Activated effector memory CD4-positive, alpha-beta T cell treated with Interleukin-2 at 50 U/mL for 16 hours (primary cell): Measurements from ENCODE around the gene TRIO.

Experiments used
- DNase-seq: peaks from one replicate; pipeline ENCODE4 v3.0.0-alpha.2; 2020

TRIO gene

DNA sequence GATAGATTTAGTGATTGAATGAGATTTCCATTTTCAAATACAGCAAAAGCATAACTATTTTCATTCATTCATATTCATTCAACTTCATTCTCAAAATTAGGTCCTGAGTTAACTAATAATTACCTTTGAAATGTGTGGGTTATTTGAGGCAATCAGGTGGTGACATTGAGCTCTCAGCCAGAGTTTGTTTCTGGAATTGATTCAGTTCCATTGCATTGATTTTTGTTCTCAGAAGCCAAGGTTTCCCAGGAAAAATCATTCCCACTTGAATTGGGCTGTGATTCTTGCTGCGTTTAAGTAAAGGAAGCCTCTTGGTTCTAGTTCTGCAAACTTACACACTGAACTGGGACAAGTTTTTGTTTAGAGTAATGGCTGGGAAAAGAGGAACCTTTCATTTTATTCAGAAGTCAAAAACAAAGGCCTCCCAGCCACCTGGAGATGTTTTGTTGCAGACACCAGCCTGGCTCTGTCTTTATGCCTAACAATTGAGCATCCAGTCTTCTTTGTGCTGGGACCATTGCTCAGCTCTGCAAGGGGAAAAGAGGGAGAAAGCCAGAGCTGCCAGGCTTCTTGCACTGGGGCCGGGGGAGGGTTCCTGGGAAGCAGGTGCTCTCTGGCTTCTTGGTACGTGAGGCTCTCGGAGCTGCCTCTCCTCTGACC, 198.6 kb downstream of the TRIO start:
- no peak for DNase-seq

GRCh38 chr5:14342306-14342705, 199.2 kb downstream of the TRIO start:
- no peak for DNase-seq

GRCh38 chr5:14343376-14343775, 200.2 kb downstream of the TRIO start:
- no peak for DNase-seq

- DNase-seq: no peak
Observed at GRCh38 chr5:14347522-14347921, 204.4 kb downstream of the TRIO start.

- DNase-seq: no peak
Observed at GRCh38 chr5:14348142-14348541, 205.0 kb downstream of the TRIO start.

DNA sequence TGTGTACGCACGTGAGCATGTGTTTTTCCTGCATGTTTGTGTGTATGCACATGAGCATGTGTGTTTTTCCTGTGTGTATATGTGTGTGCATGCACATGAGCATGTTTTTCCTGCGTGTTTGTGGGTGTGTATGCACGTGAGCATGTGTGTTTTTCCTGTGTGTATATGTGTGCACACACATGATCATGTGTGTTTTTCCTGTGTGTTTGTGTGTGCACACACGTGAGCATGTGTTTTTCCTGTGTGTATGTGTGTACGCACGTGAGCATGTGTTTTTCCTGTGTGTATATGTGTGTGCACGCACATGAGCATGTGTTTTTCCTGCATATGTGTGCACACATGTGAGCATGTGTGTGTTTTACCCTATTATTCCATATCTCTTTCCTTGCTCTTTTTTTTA, 205.9 kb downstream of the TRIO start:
- DNase-seq: no peak

DNA sequence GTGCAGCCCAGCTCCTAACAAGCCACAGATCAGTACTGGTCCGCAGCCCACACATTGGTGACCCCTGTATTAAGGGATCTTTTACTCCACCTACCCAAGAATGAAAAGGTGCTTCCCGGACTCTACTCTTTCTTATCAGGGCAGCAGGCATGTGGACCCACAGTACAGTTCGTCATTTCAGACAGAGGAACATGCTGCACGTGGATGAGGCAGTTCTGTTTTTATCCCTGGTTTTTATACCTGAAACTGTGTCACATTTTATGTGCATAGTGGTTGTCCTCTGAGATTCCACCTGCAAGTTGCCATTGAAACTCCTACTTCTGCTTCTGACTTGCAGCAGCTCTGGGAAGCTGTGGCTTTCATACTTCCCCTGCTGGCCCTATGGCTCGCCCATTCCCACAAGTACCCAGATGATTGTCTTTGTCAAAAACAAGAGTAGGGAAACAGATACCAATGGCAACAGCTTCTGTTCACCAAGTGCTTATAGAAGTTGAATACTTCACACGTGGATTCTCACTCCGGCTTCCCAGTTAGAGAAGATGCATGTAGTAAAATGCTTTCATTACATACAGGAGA, 208.0 kb downstream of the TRIO start:
- DNase-seq: no peak

DNA sequence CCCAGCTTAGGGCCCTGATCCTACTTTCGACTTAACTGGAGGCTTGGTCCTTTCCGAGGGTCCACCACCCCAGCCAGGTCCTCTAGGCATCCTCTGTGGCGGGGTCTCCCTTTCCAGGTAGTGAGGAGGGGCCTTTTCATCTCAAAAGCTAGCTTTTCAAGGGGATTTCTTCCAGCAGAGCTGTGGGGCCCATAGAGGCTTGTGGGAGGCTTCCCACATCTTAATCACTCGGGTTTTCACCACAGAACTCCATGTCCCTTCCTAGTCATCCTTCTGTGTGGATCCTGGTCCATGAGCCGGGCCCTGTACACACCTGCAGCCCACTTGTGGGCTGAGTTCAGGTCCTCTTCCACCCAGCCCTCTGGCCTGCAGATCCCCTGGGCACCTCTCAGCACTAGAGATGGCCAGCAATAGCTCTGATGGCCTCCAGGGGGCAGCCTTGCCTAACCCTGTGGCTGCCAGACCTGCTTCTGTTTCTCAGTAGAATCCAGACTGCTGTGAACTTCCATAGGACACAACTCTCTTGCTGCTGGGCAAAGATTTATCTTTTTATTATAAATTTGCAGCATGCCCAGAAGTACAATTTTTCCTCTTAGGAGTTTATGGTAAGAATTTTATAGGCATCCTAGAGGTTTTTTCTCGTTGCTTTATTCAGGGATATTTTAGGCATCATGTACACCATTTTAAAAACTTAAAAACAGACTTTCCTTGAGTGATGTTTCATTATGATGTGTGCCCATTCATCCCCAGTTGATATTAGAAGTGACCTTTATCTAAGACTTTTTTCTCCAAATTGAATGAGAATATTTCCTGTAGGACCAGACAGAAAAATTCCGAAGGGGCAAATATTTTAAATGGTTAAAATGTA, 208.9 kb downstream of the TRIO start:
- DNase-seq: peak; percentile 35

DNA sequence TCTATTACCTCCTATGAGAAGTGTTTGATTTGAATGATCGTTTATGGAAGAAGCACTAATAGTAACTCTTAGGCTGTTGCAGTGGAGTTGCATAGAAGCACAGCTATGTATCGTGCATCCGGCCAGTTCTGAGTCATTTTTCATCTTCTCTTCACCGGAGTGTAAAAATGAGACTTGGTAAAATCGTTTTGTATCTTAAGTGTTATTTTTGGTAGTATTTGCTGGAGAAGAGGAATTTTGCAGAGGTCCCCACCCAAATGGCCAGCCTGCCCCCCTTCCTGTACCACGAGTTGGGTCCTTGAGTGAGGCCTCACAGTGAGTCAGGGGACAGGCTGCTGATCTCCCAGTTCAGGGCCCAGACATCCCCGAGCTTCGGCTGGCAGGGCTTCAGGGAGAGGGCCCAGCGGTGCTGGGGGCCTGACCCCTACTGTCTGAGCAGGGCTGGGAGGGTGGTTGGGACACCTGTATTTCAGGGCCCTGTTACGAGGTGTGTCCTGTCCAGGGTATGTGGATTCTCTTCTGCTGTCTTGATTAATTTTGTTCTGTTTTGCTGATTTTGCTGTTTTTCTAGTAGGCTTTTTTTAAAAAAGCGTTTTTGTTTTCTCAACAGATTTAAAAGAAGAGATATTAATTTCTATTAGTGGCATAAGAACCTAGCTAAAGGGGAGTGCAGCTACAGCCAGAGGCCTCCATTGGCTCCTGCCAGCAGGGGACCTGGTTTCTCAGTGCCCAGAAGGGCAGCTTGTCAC, 210.8 kb downstream of the TRIO start:
- DNase-seq: no peak

DNA sequence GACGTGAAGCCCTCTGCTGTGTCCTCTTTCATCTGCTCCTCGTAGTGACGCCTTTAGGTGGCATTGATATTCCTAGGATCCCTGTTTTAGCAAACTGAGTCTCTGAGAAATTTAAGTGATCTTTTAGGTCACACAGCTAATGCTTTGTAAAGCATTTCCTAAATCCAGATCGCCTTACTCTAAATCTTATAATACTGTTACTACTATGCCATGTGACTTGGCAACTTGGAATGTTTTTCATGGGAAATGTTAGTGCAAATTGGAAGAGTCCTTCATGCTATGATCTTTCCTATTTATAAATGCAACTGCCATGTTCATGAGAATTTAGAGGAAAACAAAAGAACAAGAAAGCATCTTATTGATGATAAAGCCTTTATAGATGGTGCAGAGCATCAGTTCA, 212.2 kb downstream of the TRIO start:
- DNase-seq: no peak

DNA sequence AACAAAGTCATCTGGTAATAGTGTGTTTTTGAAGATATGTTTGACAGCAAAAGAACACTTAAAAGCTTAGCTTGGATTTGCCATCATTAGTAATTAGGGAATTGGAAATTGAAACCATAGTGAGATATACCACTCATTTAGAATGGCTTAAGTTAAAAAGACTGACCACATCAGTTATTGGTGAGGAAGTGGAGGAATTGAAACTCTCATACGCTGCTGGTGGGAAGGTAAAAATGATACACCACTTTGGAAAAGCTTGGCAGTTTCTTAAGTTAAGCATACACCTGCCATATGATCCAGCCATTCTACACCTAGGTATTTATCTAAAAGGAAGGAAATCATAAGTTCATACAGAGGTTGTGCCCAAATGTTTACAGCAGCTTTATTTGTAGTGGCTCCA, 213.2 kb downstream of the TRIO start:
- DNase-seq: no peak

DNA sequence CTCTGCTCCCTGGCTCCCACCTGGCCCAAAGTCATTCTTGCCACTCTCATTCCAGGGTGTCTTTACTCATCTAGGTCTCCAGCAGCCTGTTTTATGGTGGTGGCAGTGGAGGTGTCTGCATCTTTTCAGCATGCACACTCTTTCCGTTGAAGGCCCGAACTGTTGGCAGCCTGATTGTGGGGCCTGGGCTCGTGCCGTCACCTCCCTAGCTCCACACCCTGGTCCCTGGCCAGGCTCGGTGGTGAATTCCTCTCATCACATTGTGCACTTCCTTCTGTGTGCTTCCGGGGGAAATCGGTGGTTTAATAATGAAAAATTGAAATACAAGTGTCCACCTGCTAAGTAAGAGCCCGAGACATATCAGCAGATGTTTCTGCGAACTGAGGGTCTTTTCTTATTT, 214.3 kb downstream of the TRIO start:
- no peak for DNase-seq

DNA sequence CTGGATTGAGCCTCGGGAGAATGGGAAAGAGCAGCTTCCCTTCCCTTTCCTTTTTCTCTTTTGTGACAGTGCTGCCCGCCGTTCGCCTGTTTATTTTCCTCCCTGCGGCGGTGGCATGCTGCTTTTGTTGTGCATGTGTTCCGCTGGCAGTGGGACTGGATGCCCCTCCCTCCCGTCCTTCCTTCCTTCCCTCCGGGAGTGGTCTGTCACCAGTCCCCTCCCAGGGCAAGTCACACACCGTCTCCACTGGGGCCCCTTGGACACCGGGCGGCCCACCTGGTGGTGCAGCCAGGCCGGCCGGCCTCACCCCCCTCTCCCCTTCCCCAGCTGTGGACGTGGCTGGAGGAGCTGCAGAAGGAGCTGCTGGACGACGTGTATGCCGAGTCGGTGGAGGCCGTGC, 214.7 kb downstream of the TRIO start:
- no peak for DNase-seq

DNA sequence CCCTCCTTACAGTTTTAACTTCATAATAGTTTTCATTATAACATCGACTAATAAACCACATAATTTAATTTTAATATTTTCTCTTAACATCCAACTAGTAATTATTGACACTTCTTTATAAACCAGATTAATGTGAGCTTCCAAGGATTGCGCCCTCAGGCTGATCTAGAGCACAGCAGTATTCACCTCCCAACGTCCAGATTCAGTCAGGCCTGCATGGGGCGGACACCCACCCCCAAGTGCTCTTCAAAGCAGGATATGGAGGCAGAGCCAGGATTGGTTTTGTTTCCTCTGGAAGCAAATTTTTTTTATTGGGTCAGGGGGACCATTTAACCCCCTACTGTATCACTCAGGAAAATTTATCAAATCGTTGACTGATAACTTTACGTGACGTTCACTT, 215.4 kb downstream of the TRIO start:
- no peak for DNase-seq

DNA sequence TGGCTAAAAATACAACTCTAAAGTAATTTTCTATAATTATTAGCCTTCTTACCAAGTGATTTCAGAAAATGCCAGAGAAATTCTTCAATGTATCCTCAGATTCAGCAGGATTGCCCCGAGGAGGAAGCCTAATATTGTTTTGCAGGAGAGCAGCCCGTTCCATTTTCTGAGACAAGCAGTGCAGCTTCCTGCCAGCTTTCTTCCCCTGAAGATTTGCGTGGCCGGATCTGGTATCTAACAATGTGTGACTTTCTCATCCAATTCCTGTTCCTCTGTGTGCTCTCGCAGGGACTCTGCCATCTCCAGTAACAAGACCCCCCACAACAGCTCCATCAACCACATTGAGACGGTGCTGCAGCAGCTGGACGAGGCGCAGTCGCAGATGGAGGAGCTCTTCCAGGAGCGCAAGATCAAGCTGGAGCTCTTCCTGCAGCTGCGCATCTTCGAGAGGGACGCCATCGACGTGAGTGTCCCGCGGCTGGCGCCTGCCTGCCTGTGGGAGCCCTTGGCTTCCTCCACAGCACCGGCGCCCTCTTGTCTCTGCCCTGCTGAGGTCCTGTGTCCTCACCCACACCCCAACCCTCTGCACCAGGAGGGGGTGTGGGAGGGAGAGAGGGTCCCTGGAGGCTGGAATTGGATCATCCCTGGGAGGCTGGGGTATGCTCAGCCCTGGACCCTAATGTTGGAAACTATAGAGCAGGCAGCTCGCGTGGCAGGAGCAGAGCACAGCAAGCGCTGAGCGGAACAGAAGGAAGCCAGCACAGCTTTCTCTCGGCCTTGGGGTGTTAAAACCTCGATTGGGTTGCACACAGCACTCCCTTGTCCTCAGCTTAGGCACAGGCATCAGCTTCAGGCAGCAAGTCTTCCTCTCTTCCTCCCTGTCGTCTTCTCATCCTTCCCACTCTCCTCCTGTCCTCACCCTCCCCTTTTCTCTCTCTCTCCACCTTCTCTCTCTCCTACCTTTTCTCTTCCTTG, 216.2 kb downstream of the TRIO start:
- DNase-seq: no peak

GRCh38 chr5:14362491-14362890, 219.3 kb downstream of the TRIO start:
- DNase-seq: no peak

DNA sequence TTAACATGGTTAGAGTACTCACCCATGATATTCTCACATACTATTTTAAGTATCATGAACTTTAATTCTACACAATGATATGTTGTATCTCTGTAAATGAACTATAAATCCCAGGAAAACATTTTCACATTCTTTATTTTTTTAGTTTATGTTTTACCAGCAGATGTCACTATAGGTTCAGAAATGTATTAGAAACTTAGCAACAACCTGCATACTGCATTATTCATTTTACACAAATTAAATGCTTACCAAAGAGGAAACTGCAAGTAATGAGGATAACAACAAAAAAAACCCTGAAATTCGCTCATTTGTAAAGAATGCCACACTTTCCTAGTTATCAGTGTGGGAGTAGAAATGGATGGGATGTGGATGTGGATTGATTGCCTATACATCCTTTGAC, 221.0 kb downstream of the TRIO start:
- DNase-seq: no peak

GRCh38 chr5:14364576-14365472, 221.7 kb downstream of the TRIO start:
- DNase-seq: no peak

GRCh38 chr5:14365831-14366430, 222.8 kb downstream of the TRIO start:
- DNase-seq: no peak

- no peak for DNase-seq
Observed at GRCh38 chr5:14366763-14367162, 223.6 kb downstream of the TRIO start.

DNA sequence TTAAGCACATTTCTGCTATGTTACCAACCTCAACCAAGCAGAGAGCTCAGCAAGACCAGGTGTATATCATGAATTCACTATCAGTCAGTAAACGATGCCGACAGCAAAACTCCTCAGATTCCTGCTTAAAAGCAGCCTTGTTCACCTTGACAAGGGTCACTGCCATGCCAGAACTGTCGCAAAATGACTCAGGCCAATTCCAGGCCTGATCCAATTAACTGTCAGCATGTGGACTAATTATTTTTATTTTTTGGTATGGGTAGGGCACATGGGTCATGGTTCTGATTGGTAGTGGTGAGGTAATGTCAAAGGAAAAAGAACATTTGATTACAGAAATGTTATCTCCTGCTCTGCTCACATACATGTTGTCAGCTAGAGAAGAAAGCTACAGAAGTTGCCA, 224.2 kb downstream of the TRIO start:
- no peak for DNase-seq
